SJSA1 (cell line): ENCODE data around the gene TLN1. TPM values are rescaled to one million over a fixed set of nuclear protein-coding genes. Genes with fewer than 3 reads are reported as not detected.

Experiments used
- DNase-seq, 2 experiments: peaks; one replicate each; pipeline ENCODE4 v3.0.0-alpha.2; 2015 to 2020; ENCODE audit warnings: low spot score in 2 of 2, low read depth in 1 of 2
- H3K27ac ChIP-seq: fragments of 250-450 bp; sonication (Bioruptor Pico); 2 replicates; pipeline ENCODE4 v1.5.1; 2020; ENCODE audit warnings: mild to moderate bottlenecking, moderate library complexity
- H3K27me3 ChIP-seq: fragments of 250-450 bp; sonication (Bioruptor Pico); replicated peaks from 2 replicates; pipeline ENCODE4 v1.5.1; 2020; ENCODE audit warnings: mild to moderate bottlenecking, moderate library complexity
- H3K36me3 ChIP-seq: fragments of 250-450 bp; sonication (Bioruptor Pico); 2 replicates; pipeline ENCODE4 v1.5.1; 2020; ENCODE audit warnings: mild to moderate bottlenecking
- H3K4me1 ChIP-seq: fragments of 250-450 bp; sonication (Bioruptor Pico); replicated peaks from 2 replicates; pipeline ENCODE4 v1.6.1; 2021; ENCODE audit warnings: mild to moderate bottlenecking
- H3K4me3 ChIP-seq: fragments of 250-450 bp; sonication (Bioruptor Pico); 2 replicates; pipeline ENCODE4 v1.5.1; 2020; ENCODE audit warnings: mild to moderate bottlenecking
- H3K9me3 ChIP-seq: fragments of 250-450 bp; sonication (Bioruptor Pico); replicated peaks from 2 replicates; pipeline ENCODE4 v1.5.1; 2020; ENCODE audit warnings: mild to moderate bottlenecking
- total RNA-seq: library from RNA; depleted of rRNA; stranded (reverse); fragments of >200 nt; shearing (Covaris generic); gene quantifications from 2 replicates; pipeline ENCODE4 v1.2.3, GENCODE V29; 2014

Gene TLN1
- total RNA-seq, 1 experiment from 2014 or later = 213 TPM

DNA sequence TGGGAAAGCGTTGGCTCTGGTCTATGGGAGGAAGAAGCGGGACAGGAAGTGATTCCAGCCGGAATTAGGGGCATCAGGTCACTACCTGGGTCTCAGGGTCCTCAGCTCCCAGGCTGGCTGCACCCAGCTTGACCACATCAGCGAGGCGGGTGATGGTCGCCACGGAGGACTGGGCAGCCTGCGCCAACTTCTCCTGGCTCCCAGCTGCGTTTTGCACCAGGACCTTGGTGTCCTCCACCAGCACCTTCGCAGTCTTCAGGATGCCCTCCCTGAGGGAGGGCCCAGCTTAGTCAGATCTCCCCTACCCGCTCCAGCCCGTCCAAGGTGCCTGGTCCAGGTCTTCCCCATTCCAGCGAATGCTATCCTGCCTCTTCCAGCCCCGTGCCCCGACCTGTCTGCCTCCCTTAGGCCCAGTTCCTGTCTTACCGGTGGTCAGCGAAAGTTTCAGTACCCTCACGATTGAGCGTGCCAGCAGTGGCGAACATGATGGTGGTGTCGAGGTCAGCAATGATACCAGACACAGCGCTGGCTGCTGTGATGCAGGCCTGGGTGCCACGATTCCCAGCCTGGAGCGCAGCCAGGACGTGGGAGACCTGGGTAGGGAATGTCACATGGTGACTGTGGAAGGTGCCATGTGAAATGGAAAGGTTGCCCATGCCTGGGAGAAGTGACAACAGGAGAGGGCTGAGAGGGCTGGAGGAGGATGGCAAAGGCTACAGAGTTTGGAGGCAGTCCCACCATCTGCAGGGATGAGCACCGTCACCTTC, 27.9 kb downstream of the TLN1 start:
- Histone ChIP-seq H3K27ac (no peak overlapping the region), H3K4me3 (no peak overlapping the region)

DNA sequence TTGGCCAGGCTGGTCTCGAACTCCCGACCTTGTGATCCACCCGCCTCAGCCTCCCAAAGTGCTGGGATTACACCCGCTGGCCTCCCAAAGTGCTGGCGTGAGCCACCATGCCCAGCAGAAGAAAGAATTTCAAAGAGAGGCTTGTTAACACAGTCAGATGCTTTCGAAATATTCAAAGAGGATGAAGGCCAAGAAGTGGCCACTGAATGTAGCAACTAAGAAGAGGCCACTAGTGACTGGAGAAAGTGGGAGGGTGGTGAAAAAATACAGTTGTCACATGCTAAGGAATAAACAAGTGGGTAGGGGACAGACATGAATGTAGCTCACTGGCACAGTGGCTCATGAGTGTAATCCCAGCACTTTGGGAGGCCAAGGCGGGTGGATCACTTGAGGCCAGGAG, 29.3 kb downstream of the TLN1 start:
- Histone ChIP-seq H3K4me3 (no peak overlapping the region), H3K27me3 (no peaks in the 10 kb centered on the region), H3K4me1 (no peaks in the 10 kb centered on the region), H3K36me3 (peaks cover 88% of the 10 kb centered on the region), H3K9me3 (no peaks in the 10 kb centered on the region), H3K27ac (no peak overlapping the region)
- no peak for DNase-seq

More for the DNA sequence above, 27.9 kb downstream of the TLN1 start:
- Histone ChIP-seq H3K27me3 (no peaks in the 10 kb centered on the region), H3K36me3 (peaks cover 94% of the 10 kb centered on the region), H3K9me3 (no peaks in the 10 kb centered on the region), H3K4me1 (no peaks in the 10 kb centered on the region)
- DNase-seq = no peak

DNA sequence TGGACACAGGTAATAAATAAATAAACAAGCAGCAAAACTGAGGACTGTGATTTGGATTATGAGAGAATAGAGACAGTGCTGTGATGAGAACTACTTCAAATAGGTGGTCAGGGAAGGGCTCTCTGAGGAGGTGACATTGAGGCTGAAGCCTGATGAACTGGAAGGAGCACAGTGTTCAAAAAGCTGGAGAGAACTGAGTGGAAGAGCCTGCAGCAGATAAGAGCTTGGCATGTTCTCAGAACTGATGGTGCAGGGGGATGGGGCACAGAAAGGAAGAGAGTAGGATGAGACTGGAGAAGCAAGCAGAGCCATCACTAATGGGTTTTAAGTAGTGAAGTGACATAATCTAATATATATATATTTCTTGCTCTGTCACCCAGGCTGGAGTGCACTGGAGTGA, 31.1 kb downstream of the TLN1 start:
- H3K4me1 ChIP-seq = peaks cover under 1% of the 10 kb centered on the region
- no peak for DNase-seq
- no peak overlapping the region for H3K27ac ChIP-seq
- no peak overlapping the region for H3K4me3 ChIP-seq
- no peaks in the 10 kb centered on the region for H3K9me3 ChIP-seq
- peaks cover 84% of the 10 kb centered on the region for H3K36me3 ChIP-seq
- no peaks in the 10 kb centered on the region for H3K27me3 ChIP-seq

DNA sequence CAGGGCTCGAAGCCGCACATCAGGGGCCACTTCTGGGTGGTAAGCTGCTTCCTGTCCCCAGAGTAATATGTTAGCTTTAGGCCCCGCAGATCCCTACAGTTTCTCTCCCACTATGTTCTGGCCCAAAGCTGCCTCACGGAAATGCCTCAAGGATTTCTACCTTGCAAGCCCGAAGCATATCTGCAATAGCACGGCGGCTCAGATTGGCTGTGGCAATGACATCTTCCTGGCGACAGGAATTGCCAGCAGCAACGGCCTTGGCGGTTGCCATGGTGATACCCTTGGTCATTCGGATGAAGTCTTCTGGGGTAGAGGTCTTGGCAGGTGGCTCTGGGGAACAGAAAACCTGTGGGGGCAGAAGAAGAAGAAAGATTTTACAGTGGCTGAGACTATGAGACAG, 32.0 kb downstream of the TLN1 start:
- no peaks in the 10 kb centered on the region for H3K9me3 ChIP-seq

DNA sequence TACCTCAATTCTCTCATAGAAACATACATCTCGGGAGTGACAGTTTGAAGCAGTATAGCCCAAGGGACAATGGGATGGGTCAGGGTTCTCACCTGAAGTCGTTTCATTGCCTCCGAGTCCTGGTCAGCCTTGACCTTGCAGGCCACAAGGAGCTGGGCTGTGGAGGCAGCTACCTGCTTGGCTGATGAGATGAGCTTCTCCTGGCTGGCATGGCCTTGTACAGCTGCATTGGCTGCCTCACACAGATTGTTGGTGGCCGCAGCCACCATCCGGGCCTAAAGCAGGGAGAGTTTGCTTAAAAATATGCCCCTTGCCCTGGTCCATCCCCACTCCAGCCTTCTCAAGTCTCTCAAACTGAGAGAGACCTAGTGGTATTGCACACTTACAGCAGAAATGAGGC, 33.8 kb downstream of the TLN1 start:
- H3K9me3 ChIP-seq = no peaks in the 10 kb centered on the region
- H3K36me3 ChIP-seq = peaks cover 63% of the 10 kb centered on the region
- DNase-seq = no peak
- peaks cover 10% of the 10 kb centered on the region for H3K4me1 ChIP-seq
- no peaks in the 10 kb centered on the region for H3K27me3 ChIP-seq
- H3K27ac ChIP-seq = no peak overlapping the region
- no peak overlapping the region for H3K4me3 ChIP-seq

More for the DNA sequence above, 32.0 kb downstream of the TLN1 start:
- Histone ChIP-seq H3K36me3 (peaks cover 81% of the 10 kb centered on the region), H3K27me3 (no peaks in the 10 kb centered on the region), H3K4me3 (no peak overlapping the region), H3K4me1 (peaks cover 7% of the 10 kb centered on the region), H3K27ac (no peak overlapping the region)
- no peak for DNase-seq

DNA sequence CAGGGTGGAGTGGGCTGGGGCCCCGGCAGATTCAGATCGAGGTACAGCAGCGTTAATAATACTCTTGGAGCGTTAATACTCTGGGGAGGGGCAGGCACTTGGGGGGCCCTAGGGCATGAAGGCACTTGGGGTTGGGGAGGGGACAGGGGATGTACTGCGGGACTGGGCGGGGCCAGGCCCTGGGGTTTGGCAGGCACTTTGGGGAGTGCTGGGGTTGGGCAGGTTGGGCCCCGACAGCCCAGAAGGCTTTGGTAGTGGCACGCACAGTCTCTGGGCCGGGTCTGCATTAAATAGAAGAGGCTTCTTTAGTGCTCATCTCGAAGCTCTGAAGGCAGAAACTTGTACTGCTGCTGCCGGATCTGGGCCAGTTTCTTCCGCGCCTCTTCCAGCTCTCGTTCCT, 34.5 kb downstream of the TLN1 start:
- Histone ChIP-seq H3K27ac (no peak overlapping the region), H3K36me3 (peaks cover 56% of the 10 kb centered on the region), H3K4me3 (no peak overlapping the region), H3K27me3 (no peaks in the 10 kb centered on the region), H3K9me3 (no peaks in the 10 kb centered on the region), H3K4me1 (peaks cover 10% of the 10 kb centered on the region)
- DNase-seq = no peak

DNA sequence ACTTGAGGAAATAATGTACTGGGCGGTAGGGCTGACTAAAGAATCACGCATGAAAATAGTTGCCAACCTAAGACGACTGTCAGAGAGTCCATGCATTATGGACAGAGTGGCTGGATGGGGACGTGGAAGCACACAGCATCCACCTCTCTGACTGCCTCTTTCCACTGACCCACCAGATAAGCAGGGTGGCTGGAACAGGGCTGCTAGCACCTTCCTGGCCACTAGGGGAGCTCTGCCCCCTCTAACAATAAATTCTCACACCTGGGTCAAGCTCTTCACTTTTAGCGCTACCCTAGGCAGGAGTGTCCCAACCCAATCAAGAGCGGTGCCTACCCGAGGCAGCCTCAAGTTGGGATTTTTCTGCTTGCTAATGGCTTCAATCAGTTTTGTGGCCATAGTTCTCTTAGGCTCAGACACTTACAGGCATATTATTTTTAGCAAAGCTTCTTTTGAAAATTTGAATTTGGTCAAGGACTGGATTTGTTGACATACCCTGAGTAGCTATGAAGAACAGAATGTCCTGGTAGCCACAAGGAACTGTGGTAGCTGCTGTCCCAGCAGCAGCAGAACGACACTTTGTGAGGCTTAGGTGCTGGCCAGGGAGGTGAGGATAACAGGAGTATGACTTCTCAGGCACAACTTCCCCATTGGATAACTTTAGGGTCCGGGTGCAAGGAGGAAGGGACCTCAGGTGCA, 35.3 kb downstream of the TLN1 start:
- Histone ChIP-seq H3K36me3 (peaks cover 48% of the 10 kb centered on the region), H3K27me3 (no peaks in the 10 kb centered on the region), H3K27ac (no peak overlapping the region), H3K4me3 (no peak overlapping the region), H3K4me1 (peaks cover 10% of the 10 kb centered on the region), H3K9me3 (no peaks in the 10 kb centered on the region)
- DNase-seq = peak in 1 of 2 experiments; percentile 26

DNA sequence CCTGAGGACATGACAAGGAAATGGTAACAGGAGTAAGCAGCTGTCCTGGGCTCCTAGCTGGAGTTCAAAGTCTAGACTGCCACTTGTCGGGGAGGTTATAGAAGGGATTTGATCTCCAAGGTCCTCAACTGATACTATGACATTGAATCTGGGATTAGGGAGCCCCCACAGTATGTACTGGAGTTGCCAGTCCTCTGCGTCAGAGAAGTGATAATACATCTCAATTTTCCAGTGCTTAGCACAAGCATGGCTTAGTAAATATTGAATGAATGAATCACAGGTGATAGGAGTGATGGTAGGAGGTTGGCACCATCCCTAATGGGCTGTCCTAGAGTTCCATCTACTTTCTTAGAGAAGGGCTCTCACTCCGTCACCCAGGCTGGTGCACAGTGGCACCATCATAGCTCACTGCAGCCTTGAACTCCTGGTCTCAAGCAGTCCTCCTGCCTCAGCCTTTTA, 36.0 kb downstream of the TLN1 start:
- Histone ChIP-seq H3K36me3 (peaks cover 44% of the 10 kb centered on the region), H3K9me3 (no peaks in the 10 kb centered on the region), H3K4me3 (no peak overlapping the region), H3K27me3 (no peaks in the 10 kb centered on the region), H3K27ac (no peak overlapping the region), H3K4me1 (peaks cover 16% of the 10 kb centered on the region)
- DNase-seq = no peak

DNA sequence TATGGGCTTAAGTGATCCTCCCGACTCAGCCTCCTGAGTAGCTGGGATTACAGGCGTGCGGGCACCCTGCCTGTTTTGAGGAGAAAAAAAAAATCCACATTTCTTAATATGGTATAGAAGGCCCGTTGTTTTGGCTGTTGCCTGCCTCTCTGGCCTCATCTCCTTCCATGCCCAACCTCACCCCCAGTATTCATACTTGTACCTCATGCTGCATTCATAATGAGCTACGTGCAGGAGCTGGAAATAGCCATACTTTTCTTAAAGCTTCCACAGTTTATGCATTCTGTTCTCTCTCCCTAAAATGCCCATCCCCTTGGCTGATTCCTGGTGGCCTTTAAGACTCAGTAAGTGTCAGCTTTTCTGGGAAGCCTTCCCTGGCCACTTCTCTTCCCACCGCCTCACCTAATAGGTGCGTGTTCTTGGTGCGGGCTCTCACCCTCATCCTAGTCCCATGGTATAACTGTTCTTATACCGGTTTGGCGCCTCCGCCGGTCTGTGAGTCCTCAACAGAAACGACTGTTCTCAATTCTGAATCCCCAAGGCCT, 40.2 kb downstream of the TLN1 start:
- H3K27me3 ChIP-seq = no peaks in the 10 kb centered on the region
- no peaks in the 10 kb centered on the region for H3K9me3 ChIP-seq
- no peak for DNase-seq
- peaks cover 32% of the 10 kb centered on the region for H3K4me1 ChIP-seq
- peaks cover 39% of the 10 kb centered on the region for H3K36me3 ChIP-seq
- H3K4me3 ChIP-seq = no peak overlapping the region
- no peak overlapping the region for H3K27ac ChIP-seq

DNA sequence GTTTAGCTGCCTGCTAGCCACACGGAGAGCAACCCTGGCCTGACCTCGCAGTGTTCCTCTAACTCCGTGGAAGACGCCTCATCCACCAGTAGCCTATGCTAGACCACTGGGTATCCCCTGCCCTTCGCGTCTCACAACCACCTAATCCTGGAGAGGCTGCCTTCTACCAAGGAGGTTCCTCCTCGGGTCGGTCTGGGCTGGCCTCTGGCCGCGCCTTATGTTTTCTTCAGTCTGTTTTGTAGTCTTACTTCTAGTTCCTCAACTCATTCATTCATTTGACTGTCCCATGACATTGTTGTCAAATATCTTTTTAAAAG, 40.7 kb downstream of the TLN1 start:
- peaks cover 37% of the 10 kb centered on the region for H3K36me3 ChIP-seq
- H3K27ac ChIP-seq = peak overlapping the region; percentile 77; the same call in 1 of the 2 replicates
- H3K9me3 ChIP-seq = no peaks in the 10 kb centered on the region
- peak overlapping the region; percentile 60 for H3K4me3 ChIP-seq
- H3K4me1 ChIP-seq = peaks cover 35% of the 10 kb centered on the region
- no peaks in the 10 kb centered on the region for H3K27me3 ChIP-seq
- no peak for DNase-seq

DNA sequence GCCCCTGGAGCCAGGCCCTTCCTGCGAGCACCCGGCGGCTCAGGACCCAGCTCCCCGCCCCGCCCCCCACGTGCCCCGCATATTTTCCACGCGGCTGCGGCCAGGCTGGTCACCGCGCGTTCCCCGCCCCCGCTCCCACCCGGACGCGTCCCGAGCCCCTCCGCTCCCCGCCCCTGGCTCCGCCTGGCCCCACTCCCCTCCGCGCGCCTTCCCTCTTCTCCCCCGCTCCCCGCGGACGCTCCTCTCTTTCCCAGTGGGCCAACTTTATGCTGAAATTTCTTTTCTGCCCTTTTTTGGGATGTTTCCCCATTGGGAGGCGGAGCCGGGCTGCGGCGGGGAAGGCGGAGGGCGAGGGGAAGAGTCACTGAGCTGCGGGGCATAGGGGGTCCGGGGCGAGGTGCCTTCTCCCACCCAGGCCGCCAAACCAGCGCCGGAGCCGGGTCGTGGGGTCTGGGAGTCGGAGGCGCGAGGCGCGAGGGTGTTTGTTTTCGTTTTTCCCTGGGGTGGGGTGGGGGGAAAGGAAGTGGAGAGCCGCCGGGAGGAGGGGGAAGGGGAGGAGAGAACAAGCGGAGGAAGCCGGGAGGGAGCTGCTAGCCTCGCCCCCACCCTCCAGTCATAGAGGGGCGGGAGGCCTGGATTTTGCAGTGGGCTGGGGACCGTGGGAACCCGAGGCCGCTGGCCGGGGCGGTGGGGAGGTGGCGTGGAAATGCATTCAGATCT, 41.2 kb downstream of the TLN1 start:
- Histone ChIP-seq H3K4me3 (peak overlapping the region; percentile 60), H3K27ac (peak overlapping the region; percentile 77), H3K9me3 (no peaks in the 10 kb centered on the region), H3K27me3 (no peaks in the 10 kb centered on the region), H3K4me1 (peaks cover 33% of the 10 kb centered on the region), H3K36me3 (peaks cover 37% of the 10 kb centered on the region)
- DNase-seq = peak; percentile 44 to 74

DNA sequence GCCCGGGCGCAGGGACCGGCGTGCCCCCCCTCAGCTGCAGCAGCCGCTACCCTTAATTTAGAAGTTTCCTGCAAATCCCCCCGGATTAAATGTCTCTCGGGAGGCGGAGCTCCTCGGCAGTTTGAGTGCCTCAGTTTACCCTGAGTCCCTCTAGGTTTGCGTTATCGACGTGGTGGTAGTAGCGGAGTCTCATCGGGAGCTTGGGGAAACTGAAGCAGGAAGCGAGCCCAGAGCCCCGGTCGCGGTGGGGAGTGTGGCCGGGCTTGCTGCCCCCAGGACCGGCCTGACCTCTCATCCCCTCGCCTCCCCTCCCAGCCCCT, 41.7 kb downstream of the TLN1 start:
- Histone ChIP-seq H3K4me1 (peaks cover 30% of the 10 kb centered on the region), H3K27me3 (no peaks in the 10 kb centered on the region), H3K27ac (peak overlapping the region; percentile 57), H3K36me3 (peaks cover 41% of the 10 kb centered on the region), H3K4me3 (peak overlapping the region; percentile 60), H3K9me3 (no peaks in the 10 kb centered on the region)
- DNase-seq = no peak

DNA sequence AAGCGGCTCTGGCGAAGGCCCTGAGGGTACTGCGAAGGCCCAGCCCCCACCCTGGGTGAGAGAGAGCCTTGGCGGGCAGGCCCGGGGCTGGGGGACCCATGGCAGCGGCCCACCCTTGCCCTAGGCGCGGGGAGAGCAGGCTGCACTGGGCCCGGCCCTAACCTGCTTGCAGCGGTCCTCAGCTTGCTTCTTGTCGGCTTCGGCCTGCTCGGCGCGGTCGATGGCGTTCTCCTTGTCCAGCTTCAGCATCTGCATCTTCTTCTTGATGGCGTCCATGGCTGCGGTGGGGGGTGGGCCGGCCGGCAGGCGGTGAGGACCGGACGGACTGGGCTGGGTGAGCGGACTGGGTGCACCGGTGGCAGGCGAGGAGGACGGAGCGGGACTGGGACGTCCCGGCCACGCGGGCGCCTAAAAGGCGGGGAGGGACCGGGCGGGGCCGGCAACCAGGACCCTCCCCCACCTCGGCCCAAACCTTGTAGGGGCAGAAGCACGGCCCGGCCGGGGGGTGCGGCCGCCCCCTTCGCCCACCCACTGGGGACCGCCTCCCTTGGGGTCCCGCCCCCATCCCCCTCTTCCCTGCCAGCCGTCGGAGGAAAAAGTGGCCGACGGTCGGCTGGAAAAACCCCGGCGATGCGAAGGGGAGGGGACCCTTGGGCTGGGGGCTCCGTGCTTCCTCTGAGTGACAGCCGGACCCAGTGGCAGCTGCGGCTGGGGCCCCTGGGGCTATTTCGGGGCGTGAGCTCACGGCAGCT, 42.3 kb downstream of the TLN1 start, which contains the start of gene TPM2:
Gene TPM2, minus strand, starts transcription at position 384 of the 752 bp plus-strand sequence. Its CDS starts 108 bp downstream, at position 276.
- peaks cover 46% of the 10 kb centered on the region for H3K36me3 ChIP-seq
- H3K4me1 ChIP-seq = peaks cover 25% of the 10 kb centered on the region
- H3K27ac ChIP-seq = peak within 1 kb of the TSS; percentile 77
- no peaks in the 10 kb centered on the region for H3K9me3 ChIP-seq
- H3K27me3 ChIP-seq = no peaks in the 10 kb centered on the region
- peak within 1 kb of the TSS; percentile 60 for H3K4me3 ChIP-seq
- peak; percentile 79 to 88 for DNase-seq
